Fibroblast of pulmonary artery (primary cell): ENCODE measurements around the gene IER5L.

Source experiments
- DNase-seq: peaks from one replicate; pipeline ENCODE4 v3.0.0-alpha.2; 2010; ENCODE audit warnings: low read depth
- H3K4me3 ChIP-seq: replicated peaks from 2 replicates; pipeline ENCODE4 v1.5.1; 2011; ENCODE audit warnings: low read depth, mild to moderate bottlenecking, control low read depth, low read length, moderate library complexity
- CTCF ChIP-seq: IDR thresholded peaks from 2 replicates; pipeline ENCODE4 v1.5.1; 2011; ENCODE audit warnings: mild to moderate bottlenecking, control low read depth, low read length, inconsistent platforms; ENCODE audit errors: missing control alignments

Gene IER5L

GRCh38 chr9:129139233-129139992 is 38.6 kb downstream of the IER5L start:
- peak; percentile 83 for TF ChIP-seq CTCF
- H3K4me3 ChIP-seq, result peak overlapping the region; percentile 41
- DNase-seq, result peak; percentile 91

GRCh38 chr9:129138476-129139232 is 39.4 kb downstream of the IER5L start:
- TF ChIP-seq CTCF, result no peak
- H3K4me3 ChIP-seq, result no peak overlapping the region
- DNase-seq, result peak; percentile 60

- TF ChIP-seq CTCF, result no peak
- H3K4me3 ChIP-seq, result no peak overlapping the region
- no peak for DNase-seq
Measured at GRCh38 chr9:129138144-129138462, 40.0 kb downstream of the IER5L start.

- DNase-seq, result no peak
- TF ChIP-seq CTCF, result no peak
- H3K4me3 ChIP-seq, result no peak overlapping the region
Measured at GRCh38 chr9:129137292-129138143, 40.5 kb downstream of the IER5L start.

GRCh38 chr9:129136446-129137035 is 41.5 kb downstream of the IER5L start:
- TF ChIP-seq CTCF, result no peak
- no peak overlapping the region for H3K4me3 ChIP-seq
- no peak for DNase-seq

GRCh38 chr9:129135476-129135875 is 42.6 kb downstream of the IER5L start:
- TF ChIP-seq CTCF, result no peak
- H3K4me3 ChIP-seq, result no peak overlapping the region
- no peak for DNase-seq
